GM19025 (cell line): ENCODE data around the gene PID1.

Experiments
- ATAC-seq: cut with Tn5 transposase; IDR thresholded peaks from one replicate; pipeline ENCODE4 v1.9.1; 2021; ENCODE audit warnings: mild to moderate bottlenecking, low read depth, moderate library complexity; ENCODE audit not compliant: unreplicated experiment

Gene PID1

GRCh38 chr2:229127471-229127870 lies 143.6 kb downstream of the PID1 start:
- ATAC-seq, result no peak

GRCh38 chr2:229126066-229126465 lies 145.0 kb downstream of the PID1 start:
- ATAC-seq, result no peak

GRCh38 chr2:229124136-229124535 lies 147.0 kb downstream of the PID1 start:
- no peak for ATAC-seq

GRCh38 chr2:229118927-229119326 lies 152.2 kb downstream of the PID1 start:
- no peak for ATAC-seq

GRCh38 chr2:229118336-229118735 lies 152.8 kb downstream of the PID1 start:
- ATAC-seq, result no peak

GRCh38 chr2:229111744-229112143 lies 159.3 kb downstream of the PID1 start:
- no peak for ATAC-seq

GRCh38 chr2:229109195-229109594 lies 161.9 kb downstream of the PID1 start:
- no peak for ATAC-seq

- no peak for ATAC-seq
Measured at GRCh38 chr2:229107601-229108000, 163.5 kb downstream of the PID1 start.

GRCh38 chr2:229104974-229105387 lies 166.1 kb downstream of the PID1 start:
- ATAC-seq, result no peak

- ATAC-seq, result no peak
Measured at GRCh38 chr2:229104025-229104424, 167.1 kb downstream of the PID1 start.

- no peak for ATAC-seq
Measured at GRCh38 chr2:229101314-229101713, 169.8 kb downstream of the PID1 start.

- no peak for ATAC-seq
Measured at GRCh38 chr2:229099231-229099630, 171.9 kb downstream of the PID1 start.

- no peak for ATAC-seq
Measured at GRCh38 chr2:229098801-229099200, 172.3 kb downstream of the PID1 start.

GRCh38 chr2:229096409-229097066 lies 174.5 kb downstream of the PID1 start:
- ATAC-seq, result no peak

- ATAC-seq, result no peak
Measured at GRCh38 chr2:229095472-229095871, 175.6 kb downstream of the PID1 start.

GRCh38 chr2:229090225-229090624 lies 180.9 kb downstream of the PID1 start:
- ATAC-seq, result no peak

- no peak for ATAC-seq
Measured at GRCh38 chr2:229089776-229090175, 181.3 kb downstream of the PID1 start.

GRCh38 chr2:229088966-229089700 lies 182.0 kb downstream of the PID1 start:
- no peak for ATAC-seq

- ATAC-seq, result no peak
Measured at GRCh38 chr2:229088517-229088913, 182.6 kb downstream of the PID1 start.

GRCh38 chr2:229087843-229088516 lies 183.1 kb downstream of the PID1 start:
- no peak for ATAC-seq

GRCh38 chr2:229087267-229087666 lies 183.8 kb downstream of the PID1 start:
- ATAC-seq, result no peak

GRCh38 chr2:229085439-229085838 lies 185.6 kb downstream of the PID1 start:
- no peak for ATAC-seq
